HG02884 (cell line): ENCODE results near the gene EIF4B.
"Not testable (repeated sequence)": the region's sequence is repeated elsewhere in the genome, so short reads cannot be mapped to it uniquely, and the experiment has no call there.

Source experiments
- ATAC-seq: cut with Tn5 transposase; IDR thresholded peaks from one replicate; pipeline ENCODE4 v1.9.1; 2021; ENCODE audit warnings: mild to moderate bottlenecking, moderate library complexity; ENCODE audit not compliant: unreplicated experiment

The EIF4B gene

GRCh38 chr12:53005986-53006809 lies at the start of gene EIF4B:
TSS of gene EIF4B (plus strand) at chr12:53006456. CDS start at chr12:53006484, 28 bp downstream.
- peak; percentile 82 for ATAC-seq

GRCh38 chr12:52956987-52957386 lies 49.3 kb upstream of the EIF4B start:
- no peak for ATAC-seq

DNA sequence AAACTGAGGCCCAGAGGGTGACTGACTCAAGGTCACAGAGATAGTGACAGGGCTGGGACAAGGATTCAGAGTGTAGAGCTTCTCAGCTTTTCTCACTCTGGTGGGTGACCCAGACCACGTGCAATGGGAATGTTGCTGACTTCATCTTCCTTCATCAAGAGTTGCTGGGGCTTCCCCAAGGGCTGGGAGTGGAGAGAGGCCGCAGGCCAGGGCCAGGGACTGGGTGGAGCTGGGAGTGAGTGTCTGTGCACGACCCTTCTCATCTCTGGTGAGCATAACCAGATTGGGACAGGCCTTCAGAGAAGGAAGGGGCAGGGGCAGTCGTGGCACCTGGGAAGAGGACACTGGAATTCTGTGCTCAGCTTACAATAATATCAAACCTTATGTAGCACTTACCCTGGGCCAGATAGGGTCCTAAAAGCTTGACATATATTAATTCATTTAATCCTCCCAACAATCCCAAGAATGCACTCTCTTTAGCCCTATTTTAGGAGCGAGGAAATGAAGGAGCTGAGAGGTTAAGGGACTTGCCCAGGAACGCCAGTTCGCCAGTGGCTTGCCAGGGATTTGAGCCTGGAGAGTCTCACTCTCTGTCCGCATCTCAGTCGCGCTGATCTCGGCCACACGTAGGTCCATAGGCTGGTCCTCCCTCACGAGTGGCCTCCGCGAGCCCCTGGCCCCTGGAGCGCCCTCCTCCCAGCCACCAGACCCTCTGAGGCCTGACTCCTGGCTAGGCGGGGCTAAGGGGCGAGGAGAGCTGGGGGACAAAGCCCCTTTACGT lies 41.5 kb upstream of the EIF4B start:
- no peak for ATAC-seq

GRCh38 chr12:52965337-52965731 lies 40.9 kb upstream of the EIF4B start:
- ATAC-seq: no peak

DNA sequence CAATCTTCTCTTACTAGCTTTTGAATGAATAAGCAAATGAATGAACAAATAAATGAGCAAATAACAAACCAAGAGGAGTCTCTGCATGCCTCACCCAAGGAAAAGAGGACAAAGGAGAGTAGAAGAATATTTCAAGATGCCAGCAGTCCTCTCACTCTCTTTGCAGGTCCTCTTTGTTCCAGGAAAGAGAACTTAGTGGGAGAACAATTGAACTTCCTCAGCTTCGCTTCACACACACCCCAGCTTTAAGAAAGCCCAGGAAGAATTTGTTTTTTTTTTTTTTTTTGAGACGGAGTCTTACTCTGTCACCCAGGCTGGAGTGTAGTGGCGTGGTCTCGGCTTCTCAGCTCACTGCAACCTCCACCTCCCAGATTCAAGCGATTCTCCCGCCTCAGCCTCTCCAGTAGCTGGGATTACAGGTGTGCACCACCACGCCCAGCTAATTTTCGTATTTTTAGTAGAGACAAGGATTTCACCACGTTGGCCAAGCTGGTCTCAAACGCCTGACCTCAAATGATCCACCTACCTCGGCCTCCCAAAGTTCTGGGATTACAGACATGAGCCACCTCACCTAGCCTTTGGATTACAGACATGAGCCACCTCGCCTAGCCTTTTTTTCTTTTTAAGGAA lies 37.0 kb upstream of the EIF4B start:
- no peak for ATAC-seq

GRCh38 chr12:52969828-52970569 lies 36.3 kb upstream of the EIF4B start:
- ATAC-seq: no peak

GRCh38 chr12:52971679-52972329 lies 34.5 kb upstream of the EIF4B start:
- ATAC-seq: no peak

DNA sequence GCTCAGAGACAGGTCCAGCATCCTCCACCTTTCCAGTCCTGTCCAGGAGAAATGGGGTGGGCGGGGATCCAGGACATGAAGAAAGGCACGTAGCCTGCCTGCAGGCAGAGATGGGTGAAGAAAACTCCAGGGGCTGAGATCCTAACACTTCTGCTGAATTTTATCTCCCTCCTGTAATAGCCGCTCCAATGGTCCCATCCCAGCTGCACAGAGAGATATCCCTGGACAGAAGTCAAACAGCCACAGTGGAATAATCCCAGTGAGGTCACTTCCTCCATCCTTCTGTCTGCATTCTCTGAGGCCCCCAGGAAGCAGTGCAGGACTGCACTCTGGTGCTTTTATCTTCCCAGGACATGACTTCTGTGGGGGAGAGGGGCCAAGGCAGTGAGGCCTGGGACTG lies 31.1 kb upstream of the EIF4B start:
- ATAC-seq: no peak

DNA sequence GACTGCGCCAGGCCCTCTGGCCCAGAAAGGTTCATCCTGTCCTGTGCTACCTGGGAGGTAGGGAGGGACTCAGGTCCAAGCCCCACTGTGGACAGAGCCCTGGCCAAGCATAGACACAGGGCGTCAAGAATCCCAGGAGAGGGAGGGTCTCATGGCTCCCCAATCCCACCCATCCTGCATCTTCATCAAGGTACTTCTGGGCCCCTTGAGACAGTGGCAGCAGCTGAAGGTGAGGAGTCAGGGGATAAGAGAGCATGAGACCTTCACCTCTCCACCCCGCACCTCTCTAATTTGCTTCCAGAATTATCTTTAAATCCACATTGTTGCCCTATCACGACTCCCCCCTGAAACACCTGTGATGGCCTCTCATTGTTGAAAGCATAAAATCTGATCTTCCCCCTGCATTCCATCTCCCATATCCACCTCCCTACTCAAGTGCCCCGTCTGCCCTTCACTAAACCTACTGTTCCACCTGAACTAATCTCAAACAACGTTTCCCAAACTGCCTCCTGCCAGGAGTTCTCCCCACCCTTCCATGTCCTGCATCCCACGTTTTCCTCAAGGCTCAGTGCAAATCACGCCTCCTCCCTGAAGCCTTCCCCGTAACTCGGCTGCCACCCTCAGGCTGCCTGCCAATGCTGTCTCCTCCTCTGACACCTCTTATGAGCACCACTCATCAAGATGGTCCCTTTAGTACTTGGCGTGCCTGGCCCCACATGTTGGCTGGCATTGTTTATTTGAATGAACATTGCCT lies 30.3 kb upstream of the EIF4B start:
- ATAC-seq: no peak

DNA sequence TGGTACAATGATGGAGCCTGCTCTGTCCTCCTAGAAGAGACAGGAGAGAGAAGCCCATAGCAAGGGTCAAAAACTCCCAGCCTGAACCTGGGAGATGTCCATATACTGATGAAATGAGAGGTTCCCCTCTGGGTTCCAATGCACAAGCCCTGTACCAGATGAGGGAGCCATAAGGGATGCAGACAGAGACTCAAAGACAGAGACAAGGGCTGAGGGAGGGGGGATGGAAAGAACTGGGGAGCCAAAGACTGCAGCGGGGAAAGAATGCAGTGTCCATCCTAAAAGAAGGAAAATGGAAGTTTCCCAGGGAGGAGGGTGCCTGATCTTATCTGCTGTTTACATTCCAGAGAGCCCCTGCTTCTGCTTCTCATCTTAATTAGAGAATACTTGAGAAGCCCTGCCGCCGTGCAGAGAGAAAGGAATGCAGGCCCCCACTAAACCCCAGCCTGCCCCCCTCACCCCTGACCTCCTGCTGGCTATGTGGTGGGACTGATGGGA lies 29.6 kb upstream of the EIF4B start:
- ATAC-seq: no peak

- no peak for ATAC-seq
Observed at GRCh38 chr12:52977170-52977569, 29.1 kb upstream of the EIF4B start.

GRCh38 chr12:52980096-52980649 lies 26.1 kb upstream of the EIF4B start:
- ATAC-seq: no peak

DNA sequence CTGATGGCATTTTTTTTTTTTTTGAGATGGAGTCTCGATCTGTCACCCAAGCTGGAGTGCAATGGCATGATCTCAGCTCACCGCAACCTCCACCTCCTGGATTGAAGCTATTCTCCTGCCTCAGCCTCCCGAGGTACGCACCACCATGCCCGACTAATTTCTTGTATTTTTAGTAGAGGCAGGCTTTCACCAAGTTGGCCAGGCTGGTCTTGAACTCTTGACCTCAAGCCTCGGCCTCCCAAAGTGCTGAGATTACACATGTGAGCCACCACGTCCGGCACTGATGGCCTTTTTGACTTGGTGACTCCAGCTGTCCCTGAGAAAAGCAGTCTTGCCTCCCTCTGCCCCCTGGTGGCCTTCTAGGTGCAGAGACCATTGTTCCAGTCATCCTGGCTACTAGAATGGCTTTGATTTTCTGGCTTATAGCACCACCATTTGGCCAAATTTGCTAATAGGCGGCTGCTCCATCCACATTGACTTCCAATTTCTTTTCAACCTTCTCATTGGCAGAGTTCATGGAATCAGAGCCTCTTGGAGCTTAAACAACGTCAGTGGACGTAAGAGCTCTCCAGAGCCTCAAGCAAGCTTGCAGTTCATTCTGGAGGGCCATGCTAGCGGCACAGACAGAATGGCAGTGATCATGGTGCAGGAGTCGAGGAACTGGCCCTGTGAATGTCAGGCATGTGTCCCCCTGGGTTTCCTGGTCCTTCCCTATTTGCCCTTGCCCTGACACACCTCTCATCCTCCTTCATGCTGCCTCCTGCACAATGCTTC lies 25.4 kb upstream of the EIF4B start:
- ATAC-seq: peak; percentile 54

DNA sequence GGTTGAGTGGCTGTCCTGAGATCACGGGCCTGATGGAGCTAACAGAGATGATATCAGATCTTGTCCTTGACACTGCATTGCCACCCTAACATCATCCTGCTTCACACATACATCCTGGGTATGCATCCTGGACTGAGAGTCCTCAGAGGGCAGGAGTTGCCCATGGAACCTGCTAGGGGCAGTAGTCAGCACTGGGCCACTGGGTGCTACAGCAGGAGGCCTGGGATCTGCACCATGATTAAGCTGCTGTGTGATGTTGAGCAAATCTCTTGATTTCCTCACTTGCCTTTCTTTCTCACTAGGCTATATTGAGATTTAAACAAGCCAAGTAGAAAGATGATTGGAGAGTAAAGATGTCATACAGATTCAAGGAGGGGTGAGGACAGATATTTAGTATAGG lies 22.1 kb upstream of the EIF4B start:
- ATAC-seq: no peak

- no peak for ATAC-seq
Observed at GRCh38 chr12:52988898-52989297, 17.4 kb upstream of the EIF4B start.

DNA sequence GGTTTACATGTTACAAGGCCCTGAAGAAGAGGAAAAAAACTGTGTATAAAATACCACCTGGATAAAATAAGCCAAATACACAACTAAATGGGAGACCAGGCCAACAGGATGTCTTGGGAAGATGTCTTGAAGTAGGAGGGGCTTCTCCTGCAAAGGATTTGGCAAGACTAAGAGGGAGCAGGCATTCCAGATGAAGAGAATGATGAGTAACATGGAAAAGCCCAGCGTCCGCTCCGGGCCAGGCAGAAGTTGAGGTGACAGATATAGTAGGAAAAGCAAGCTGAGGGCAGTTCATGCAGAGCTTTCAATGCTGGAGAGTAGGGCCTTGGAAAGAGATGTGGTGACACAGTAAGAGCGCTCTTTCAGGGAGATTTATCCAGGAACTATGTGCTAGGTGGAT lies 16.1 kb upstream of the EIF4B start:
- ATAC-seq: no peak

DNA sequence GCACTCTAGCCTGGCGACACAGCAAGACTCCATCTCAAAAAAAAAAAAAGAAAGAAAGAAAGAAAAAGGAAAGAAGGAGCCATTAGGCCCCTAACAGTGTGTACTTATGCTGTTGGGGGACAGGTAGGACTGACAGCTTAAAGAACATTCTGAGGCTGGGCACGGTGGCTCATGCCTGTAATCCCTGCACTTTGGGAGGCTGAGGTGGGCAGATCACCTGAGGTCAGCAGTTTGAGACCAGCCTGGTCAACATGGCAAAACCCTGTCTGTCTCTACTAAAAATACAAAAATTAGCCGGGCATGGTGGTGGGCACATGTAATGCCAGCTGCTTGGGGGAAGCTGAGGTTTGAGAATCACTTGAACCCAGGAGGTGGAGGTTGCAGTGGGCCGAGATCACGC lies 14.0 kb upstream of the EIF4B start:
- ATAC-seq: not testable (repeated sequence)

- no peak for ATAC-seq
Observed at GRCh38 chr12:52992699-52993557, 13.3 kb upstream of the EIF4B start.
